ENCODE measurements around the gene NES. TPM values are rescaled to one million over a fixed set of nuclear protein-coding genes. Genes with fewer than 3 reads are reported as not detected.

NES gene
- total RNA-seq, 4 donors from 2014 or later, result 59.9 to 65.3 (median 63.9) TPM

DNA sequence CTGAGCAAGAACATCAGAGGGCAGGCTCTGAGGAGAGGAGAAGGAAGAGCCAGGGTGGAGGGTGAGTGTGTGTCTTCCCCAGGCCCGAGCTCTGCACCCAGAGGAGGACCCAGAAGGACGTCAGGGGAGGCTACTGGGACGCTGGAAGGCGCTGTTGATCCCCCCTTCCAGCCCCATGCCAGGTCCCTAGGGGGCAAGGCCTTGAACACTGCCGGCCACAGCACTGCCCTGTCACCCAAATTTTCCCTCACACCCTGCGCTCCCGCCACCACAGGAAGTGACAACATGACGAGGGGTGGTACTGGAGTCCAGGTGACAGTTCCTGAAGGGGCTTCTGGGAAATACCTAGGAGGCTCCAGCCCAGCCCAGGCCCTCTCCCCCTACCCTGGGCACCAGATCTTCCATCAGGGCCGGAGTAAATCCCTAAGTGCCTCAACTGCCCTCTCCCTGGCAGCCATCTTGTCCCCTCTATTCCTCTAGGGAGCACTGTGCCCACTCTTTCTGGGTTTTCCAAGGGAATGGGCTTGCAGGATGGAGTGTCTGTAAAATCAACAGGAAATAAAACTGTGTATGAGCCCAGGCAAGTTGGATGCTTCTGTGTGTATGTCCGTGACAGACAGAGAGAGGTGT lies 18.1 kb downstream of the NES start:
- 71 to 85% methylated on average over 7 to 10 of the region's 10 CpGs for WGBS, 2 donors
- Histone ChIP-seq H3K4me1 (peaks cover 0 to 70% (median 61%) of the 10 kb centered on the region in 4 donors), H3K36me3 (no peaks in the 10 kb centered on the region), H3K27ac (peak overlapping the region in 3 of 4 donors; percentile 72 to 94 (median 84)), H3K27me3 (peaks cover 0 to 16% of the 10 kb centered on the region in 2 donors), H3K9me3 (no peaks in the 10 kb centered on the region), H3K4me3 (no peak overlapping the region)
- no peak for DNase-seq (ENCODE audit: low spot score in 2 of 2)
- no peak for TF ChIP-seq CTCF (IDR thresholded peaks at IDR 0.05)
- TF ChIP-seq EP300 (IDR thresholded peaks at IDR 0.05), result no peak
- no peak for TF ChIP-seq POLR2A (IDR thresholded peaks at IDR 0.05)

DNA sequence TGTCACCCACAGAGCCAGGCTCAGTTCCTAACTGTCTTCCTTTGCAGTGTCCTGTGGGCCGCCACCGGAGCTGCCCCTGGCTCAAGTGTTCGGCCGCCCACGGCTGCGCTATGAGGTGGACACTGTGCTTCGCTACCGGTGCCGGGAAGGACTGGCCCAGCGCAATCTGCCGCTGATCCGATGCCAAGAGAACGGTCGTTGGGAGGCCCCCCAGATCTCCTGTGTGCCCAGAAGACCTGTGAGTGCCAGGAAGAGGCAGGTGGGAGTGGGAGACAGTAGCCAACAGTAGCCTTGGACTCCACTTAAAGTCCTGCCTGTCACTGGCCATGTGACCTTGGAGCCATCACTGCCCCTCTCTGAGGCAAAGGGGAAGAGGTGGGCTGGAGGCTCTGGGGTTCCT lies 18.7 kb downstream of the NES start:
- 92% methylated on average over 9 to 14 of the region's 14 CpGs for WGBS, 2 donors
- Histone ChIP-seq H3K4me1 (peaks cover 0 to 64% (median 57%) of the 10 kb centered on the region in 4 donors), H3K27me3 (peaks cover 0 to 20% of the 10 kb centered on the region in 2 donors)

GRCh38 chr1:156657741-156658319 lies 19.4 kb downstream of the NES start:
- no peak for DNase-seq (ENCODE audit: low spot score in 2 of 2)
- TF ChIP-seq CTCF (IDR thresholded peaks at IDR 0.05) (no peak), EP300 (IDR thresholded peaks at IDR 0.05) (no peak), POLR2A (IDR thresholded peaks at IDR 0.05) (no peak)
- WGBS, 2 donors, result 17 to 19% methylated on average over 15 of the region's 15 CpGs
- Histone ChIP-seq H3K9me3 (no peaks in the 10 kb centered on the region), H3K4me1 (peaks cover 0 to 58% (median 50%) of the 10 kb centered on the region in 4 donors), H3K27ac (no peak overlapping the region), H3K4me3 (peak overlapping the region in 2 of 4 donors; percentile 10 to 43), H3K27me3 (peaks cover 0 to 21% of the 10 kb centered on the region in 2 donors), H3K36me3 (no peaks in the 10 kb centered on the region)

More for the DNA sequence above, 18.7 kb downstream of the NES start:
- Histone ChIP-seq H3K4me3 (no peak overlapping the region), H3K36me3 (no peaks in the 10 kb centered on the region), H3K27ac (no peak overlapping the region), H3K9me3 (no peaks in the 10 kb centered on the region)
- no peak for TF ChIP-seq CTCF (IDR thresholded peaks at IDR 0.05)
- no peak for TF ChIP-seq POLR2A (IDR thresholded peaks at IDR 0.05)
- TF ChIP-seq EP300 (IDR thresholded peaks at IDR 0.05), result no peak
- DNase-seq (ENCODE audit: low spot score in 2 of 2), result no peak

GRCh38 chr1:156656806-156657740 lies 20.1 kb downstream of the NES start:
- Histone ChIP-seq H3K4me1 (peaks cover 0 to 50% (median 42%) of the 10 kb centered on the region in 4 donors), H3K4me3 (peak overlapping the region; percentile 10 to 43 (median 24)), H3K9me3 (no peaks in the 10 kb centered on the region), H3K36me3 (no peaks in the 10 kb centered on the region), H3K27me3 (peaks cover 0 to 21% of the 10 kb centered on the region in 2 donors), H3K27ac (no peak overlapping the region)
- DNase-seq (ENCODE audit: low spot score in 2 of 2), result peak; percentile 62 to 79
- no peak for TF ChIP-seq POLR2A (IDR thresholded peaks at IDR 0.05)
- peak; percentile 95 to 97 (median 95) for TF ChIP-seq CTCF (IDR thresholded peaks at IDR 0.05)
- 1 to 3% methylated on average over 52 to 54 of the region's 54 CpGs for WGBS, 2 donors

Data from tibial nerve (tissue), 4 donors.